Left forelimb (tissue), 1 donor: ENCODE data around the gene CDH13.

Source experiments
- DNase-seq: peaks from one replicate; pipeline ENCODE4 v3.0.0-alpha.2; 2018; ENCODE audit warnings: low spot score

CDH13 gene

GRCh38 chr16:82947698-82948097, 320.9 kb downstream of the CDH13 start:
- no peak for DNase-seq

- no peak for DNase-seq
Observed at GRCh38 chr16:82949016-82949415, 322.2 kb downstream of the CDH13 start.

- DNase-seq = no peak
Observed at GRCh38 chr16:82953517-82953916, 326.7 kb downstream of the CDH13 start.

GRCh38 chr16:82954224-82954929, 327.6 kb downstream of the CDH13 start:
- DNase-seq = no peak

- no peak for DNase-seq
Observed at GRCh38 chr16:82955741-82956348, 329.1 kb downstream of the CDH13 start.

GRCh38 chr16:82957212-82957611, 330.4 kb downstream of the CDH13 start:
- DNase-seq = no peak

GRCh38 chr16:82960918-82961317, 334.1 kb downstream of the CDH13 start:
- no peak for DNase-seq

GRCh38 chr16:82963653-82964052, 336.9 kb downstream of the CDH13 start:
- DNase-seq = no peak

- no peak for DNase-seq
Observed at GRCh38 chr16:82965808-82966207, 339.0 kb downstream of the CDH13 start.

GRCh38 chr16:82967424-82967823, 340.7 kb downstream of the CDH13 start:
- DNase-seq = no peak

GRCh38 chr16:82971126-82971525, 344.4 kb downstream of the CDH13 start:
- DNase-seq = no peak

GRCh38 chr16:82972331-82972919, 345.7 kb downstream of the CDH13 start:
- DNase-seq = no peak

GRCh38 chr16:82979406-82980111, 352.8 kb downstream of the CDH13 start:
- DNase-seq = no peak

GRCh38 chr16:82980810-82981209, 354.0 kb downstream of the CDH13 start:
- DNase-seq = no peak

- DNase-seq = no peak
Observed at GRCh38 chr16:82987767-82988166, 361.0 kb downstream of the CDH13 start.

- DNase-seq = no peak
Observed at GRCh38 chr16:82990155-82990554, 363.4 kb downstream of the CDH13 start.

- DNase-seq = no peak
Observed at GRCh38 chr16:82991410-82991809, 364.6 kb downstream of the CDH13 start.

GRCh38 chr16:82991966-82992675, 365.4 kb downstream of the CDH13 start:
- no peak for DNase-seq

GRCh38 chr16:82992786-82993185, 366.0 kb downstream of the CDH13 start:
- no peak for DNase-seq

- no peak for DNase-seq
Observed at GRCh38 chr16:82993415-82993814, 366.6 kb downstream of the CDH13 start.

GRCh38 chr16:82993926-82994325, 367.2 kb downstream of the CDH13 start:
- no peak for DNase-seq

- no peak for DNase-seq
Observed at GRCh38 chr16:82995286-82995923, 368.6 kb downstream of the CDH13 start.
